IMR-90 (cell line): ENCODE data around the gene TFE3. TPM values are rescaled to one million over a fixed set of nuclear protein-coding genes. Genes with fewer than 3 reads are reported as not detected.
A peak's percentile ranks its signal among the peaks of the same experiment; 100 is the strongest.

Experiments used
- ATAC-seq: fragments of 200-7000 bp; cut with Tn5 transposase; 2 replicates; pipeline ENCODE4 v1.9.1; 2020; ENCODE audit warnings: low read depth, mild to moderate bottlenecking, moderate library complexity
- Bru-seq: library from RNA; stranded (reverse); fragments of 400-500 nt; gene quantifications from one replicate; lab custom pipeline; 2021; lab: Mats Ljungman, UMichigan
- BruChase-seq, 2 experiments: library from RNA; stranded (reverse); fragments of 400-500 nt; gene quantifications; one replicate each; lab custom pipeline; 2021; lab: Mats Ljungman, UMichigan
- BruUV-seq: library from RNA; stranded (reverse); fragments of 400-500 nt; replicated peaks from 2 replicates; lab custom pipeline; 2021; lab: Mats Ljungman, UMichigan
- CTCF ChIA-PET: fragments of 300-600 bp; formaldehyde crosslinking; extraction: SDS; loops from one replicate; lab custom pipeline; 2021; ENCODE audit warnings: antibody characterized with exemption; lab: Yijun Ruan, JAX
- POLR2A ChIA-PET: fragments of 300-600 bp; sonication (Branson Sonifier 250); formaldehyde crosslinking; loops from one replicate; lab custom pipeline; 2022; ENCODE audit warnings: antibody characterized with exemption; ENCODE audit not compliant: unreplicated experiment; lab: Charles Lee
- DNase-seq: peaks from one replicate; pipeline ENCODE4 v3.0.0; 2013
- H2AFZ ChIP-seq: replicated peaks from 2 replicates; pipeline ENCODE3; 2013; ENCODE audit warnings: low read length, mild to moderate bottlenecking; ENCODE audit not compliant: poor library complexity
- H2AK5ac ChIP-seq: 2 replicates; pipeline ENCODE4 v1.6.1; 2013; ENCODE audit warnings: low read depth, low read length, inconsistent platforms
- H2AK9ac ChIP-seq: replicated peaks from 2 replicates; pipeline ENCODE3; 2013; ENCODE audit warnings: mild to moderate bottlenecking, low read depth, low read length, moderate library complexity; ENCODE audit not compliant: poor library complexity
- H2BK120ac ChIP-seq: 2 replicates; pipeline ENCODE4 v1.6.1; 2013; ENCODE audit warnings: low read depth, low read length, inconsistent platforms
- H2BK15ac ChIP-seq: 3 replicates; pipeline ENCODE4 v1.6.1; 2013; ENCODE audit warnings: low read depth, low read length, inconsistent platforms
- H2BK20ac ChIP-seq: 2 replicates; pipeline ENCODE4 v1.6.1; 2013; ENCODE audit warnings: low read depth, mild to moderate bottlenecking, inconsistent platforms, low read length, moderate library complexity
- H2BK5ac ChIP-seq: 2 replicates; pipeline ENCODE4 v1.6.1; 2013; ENCODE audit warnings: mild to moderate bottlenecking, low read depth, low read length, inconsistent platforms; ENCODE audit not compliant: poor library complexity, severe bottlenecking
- H3K14ac ChIP-seq: replicated peaks from 2 replicates; pipeline ENCODE4 v1.6.1; 2013; ENCODE audit warnings: low read depth, low read length, inconsistent platforms
- H3K18ac ChIP-seq: 2 replicates; pipeline ENCODE4 v1.6.1; 2013; ENCODE audit warnings: low read depth, low read length, control low read depth
- H3K23ac ChIP-seq: 2 replicates; pipeline ENCODE4 v1.6.1; 2013; ENCODE audit warnings: low read depth, low read length, inconsistent platforms
- H3K27ac ChIP-seq: 2 replicates; pipeline ENCODE4 v1.5.1; 2013; ENCODE audit warnings: mild to moderate bottlenecking, control low read depth, low read length; ENCODE audit not compliant: insufficient read depth
- H3K27me3 ChIP-seq: 2 replicates; pipeline ENCODE4 v1.6.1; 2013; ENCODE audit warnings: low read length; ENCODE audit not compliant: control insufficient read depth, insufficient read depth
- H3K36me3 ChIP-seq: 2 replicates; pipeline ENCODE4 v1.6.1; 2013; ENCODE audit warnings: low read length, mixed read lengths; ENCODE audit not compliant: control insufficient read depth, insufficient read depth
- H3K4ac ChIP-seq: 2 replicates; pipeline ENCODE4 v1.6.1; 2013; ENCODE audit warnings: low read depth, low read length, inconsistent platforms
- H3K4me1 ChIP-seq: 2 replicates; pipeline ENCODE4 v1.6.1; 2013; ENCODE audit warnings: low read length, mixed read lengths; ENCODE audit not compliant: control insufficient read depth, insufficient read depth
- H3K4me2 ChIP-seq: 2 replicates; pipeline ENCODE4 v1.6.1; 2013; ENCODE audit warnings: low read depth, mild to moderate bottlenecking, control low read depth, low read length, moderate library complexity
- H3K4me3 ChIP-seq: 2 replicates; pipeline ENCODE4 v1.5.1; 2013; ENCODE audit warnings: low read depth, mild to moderate bottlenecking, control low read depth, low read length, moderate library complexity; ENCODE audit not compliant: insufficient read depth
- H3K56ac ChIP-seq: 2 replicates; pipeline ENCODE4 v1.6.1; 2013; ENCODE audit warnings: low read length, inconsistent platforms; ENCODE audit not compliant: insufficient read depth; ENCODE audit errors: extremely low read depth
- H3K79me1 ChIP-seq, 2 experiments: 2 replicates each; pipeline ENCODE4 v1.6.1; 2013; ENCODE audit warnings: low read length in 2 of 2, inconsistent platforms in 1 of 2, low read depth in 1 of 2
- H3K9ac ChIP-seq: 2 replicates; pipeline ENCODE4 v1.6.1; 2013; ENCODE audit warnings: low read depth, low read length, control low read depth
- H3K9me1 ChIP-seq: 2 replicates; pipeline ENCODE4 v1.6.1; 2013; ENCODE audit warnings: low read length, inconsistent platforms; ENCODE audit not compliant: insufficient read depth
- H3K9me3 ChIP-seq: 2 replicates; pipeline ENCODE4 v1.6.1; 2013; ENCODE audit warnings: low read length; ENCODE audit not compliant: control insufficient read depth, insufficient read depth
- H4K20me1 ChIP-seq: 2 replicates; pipeline ENCODE4 v1.6.1; 2013; ENCODE audit warnings: low read length, inconsistent platforms; ENCODE audit not compliant: insufficient read depth
- H4K5ac ChIP-seq: 2 replicates; pipeline ENCODE4 v1.6.1; 2013; ENCODE audit warnings: mild to moderate bottlenecking, low read depth, low read length, control low read depth
- H4K8ac ChIP-seq, 2 experiments: 2 replicates each; pipeline ENCODE4 v1.6.1; 2013; ENCODE audit warnings: low read depth in 2 of 2, low read length in 2 of 2, control low read depth in 1 of 2, inconsistent platforms in 1 of 2
- H4K91ac ChIP-seq: 2 replicates; pipeline ENCODE4 v1.6.1; 2013; ENCODE audit warnings: low read depth, low read length, inconsistent platforms; ENCODE audit not compliant: insufficient read depth
- CEBPB ChIP-seq: IDR thresholded peaks from 2 replicates; pipeline ENCODE4 v1.6.1; 2012; ENCODE audit warnings: low read depth, low read length, improper control_type of control experiment
- FOS ChIP-seq: fragments of 150-350 bp; IDR thresholded peaks from 2 replicates; pipeline ENCODE4 v1.6.1; 2016; ENCODE audit warnings: low read depth, low read length
- MAZ ChIP-seq: IDR thresholded peaks from 2 replicates; pipeline ENCODE4 v1.6.1; 2012; ENCODE audit warnings: low read depth, mild to moderate bottlenecking, low read length, improper control_type of control experiment, moderate library complexity, borderline replicate concordance
- MXI1 ChIP-seq: IDR thresholded peaks from 2 replicates; pipeline ENCODE4 v1.6.1; 2012; ENCODE audit warnings: low read depth, mild to moderate bottlenecking, low read length, moderate library complexity, borderline replicate concordance
- NFE2L2 ChIP-seq: fragments of 150-350 bp; IDR thresholded peaks from 2 replicates; pipeline ENCODE4 v1.6.1; 2016; ENCODE audit warnings: low read depth, mild to moderate bottlenecking, low read length
- POLR2A ChIP-seq: IDR thresholded peaks from 2 replicates; pipeline ENCODE4 v1.6.1; 2012; ENCODE audit warnings: mild to moderate bottlenecking, low read depth, low read length
- RAD21 ChIP-seq: IDR thresholded peaks from 2 replicates; pipeline ENCODE4 v1.6.1; 2012; ENCODE audit warnings: low read length, improper control_type of control experiment
- RCOR1 ChIP-seq: IDR thresholded peaks from 2 replicates; pipeline ENCODE4 v1.6.1; 2012; ENCODE audit warnings: mild to moderate bottlenecking, low read length, improper control_type of control experiment; ENCODE audit not compliant: insufficient replicate concordance
- WGBS, 2 experiments: methylation state at CpG; one replicate each; pipeline versions ENCODE4 v1.1.5 to v1.1.7; 2013; ENCODE audit warnings: missing lambda C conversion rate in 2 of 2; ENCODE audit not compliant: insufficient read length in 1 of 2; ENCODE audit errors: extremely low coverage in 2 of 2; 5-methylcytosine and 5-hydroxymethylcytosine counted together
- dilution Hi-C: fragments of 300-500 bp; cut with HindIII; formaldehyde crosslinking; loops from one replicate; pipeline ENCODE4 v1.14.3; 2018; ENCODE audit warnings: low sequenced_read_pairs; ENCODE audit not compliant: unreplicated experiment
- in situ Hi-C: fragments of 300-500 bp; cut with MboI; formaldehyde crosslinking; loops from 3 replicates; pipeline ENCODE4 v1.14.3; 2019; ENCODE audit warnings: low sequenced_read_pairs, inconsistent platforms, mixed read lengths
- intact Hi-C: fragments of 100-400 bp; cut with micrococcal nuclease; formaldehyde crosslinking; loops from 2 replicates; pipeline ENCODE4 v1.10.0; 2022
- long read RNA-seq: library from polyadenylated mRNA; unstranded; transcript quantifications from one replicate; pipeline ENCODE4 v2.0.0, GENCODE V29; 2021; ENCODE audit not compliant: unreplicated experiment
- polyA plus RNA-seq, 3 experiments: library from polyadenylated mRNA; depleted of rRNA; stranded (reverse); fragments of >200 nt; gene quantifications; 2 replicates each; pipeline ENCODE4 v1.2.3, GENCODE V29; 2012; ENCODE audit warnings: low replicate concordance in 1 of 3
- total RNA-seq: library from RNA; depleted of rRNA; stranded (reverse); fragments of >200 nt; gene quantifications from 2 replicates; pipeline ENCODE4 v1.2.3, GENCODE V29; 2012; rRNA removed
- TF ChIP-seq, protein P1 (sequence below): conservative IDR thresholded peaks from 2 replicates; pipeline ENCODE4 v1.5.1; 2012; ENCODE audit warnings: mild to moderate bottlenecking, low read depth, low read length, improper control_type of control experiment
- TF ChIP-seq, protein P2 (sequence below): fragments of 150-350 bp; IDR thresholded peaks from 2 replicates; pipeline ENCODE4 v1.6.1; 2016; ENCODE audit warnings: low read depth, mild to moderate bottlenecking, low read length, moderate library complexity, borderline replicate concordance

The TFE3 gene
- 23.9 and 24.4 TPM in 2 replicates for total RNA-seq
- 40.5 and 43.6 TPM in 2 replicates for polyA plus RNA-seq (2012; rRNA removed)
- polyA plus RNA-seq (2012; cell fraction: cytosol; rRNA removed): 33.3 and 43.9 TPM in 2 replicates
- 41.0 and 57.8 TPM in 2 replicates for polyA plus RNA-seq (2012; cell fraction: nucleus; rRNA removed; ENCODE audit: low replicate concordance)
- percentile 90 among the genes with signal in this experiment for Bru-seq, nascent RNA
- BruChase-seq, experiment 1, labeled RNA remaining after a 6-hour chase: percentile 95 among the genes with signal in this experiment
- BruChase-seq, experiment 2, labeled RNA remaining after a 2-hour chase: percentile 90 among the genes with signal in this experiment
- long read RNA-seq, transcript TFE3-201 (10 exons, 3,415 nt): major isoform, 46 of 160 reads
- long read RNA-seq, transcript TFE3-204 (10 exons, 3,279 nt): minor isoform, 41 of 160 reads
- long read RNA-seq, partial matches to known transcripts: 30 of 160 reads
- long read RNA-seq, other reads (novel, unspliced or antisense): 42 of 160 reads

GRCh38 chrX:49043220-49043986 lies at the start of gene TFE3:
Gene TFE3, minus strand, starts transcription at chrX:49043357. Its CDS starts 131 bp downstream, at chrX:49043226.
- ATAC-seq (peak; percentile 83), DNase-seq (peak; percentile 98)
- in situ Hi-C loops: no loop called here
- H3K27me3 ChIP-seq: no peaks in the 10 kb centered on the region
- H4K20me1 ChIP-seq: no peaks in the 10 kb centered on the region
- H2BK5ac ChIP-seq: peak within 1 kb of the TSS; percentile 96
- ChIA-PET POLR2A (interaction anchor here (0.6 to 0.7 kb wide), 2 partner anchors 17 to 85 kb away, joined by 3 to 13 read pairs; no protein-coding TSS in a partner anchor), CTCF (interaction anchor here (0.6 to 0.7 kb wide), 3 partner anchors 60 to 127 kb away, joined by 3 to 5 read pairs (median 3); no protein-coding TSS in a partner anchor)
- no peaks in the 10 kb centered on the region for H3K9me3 ChIP-seq
- peak within 1 kb of the TSS; percentile 82 for H4K5ac ChIP-seq
- H3K56ac ChIP-seq: peak within 1 kb of the TSS; percentile 99
- peaks cover 16% of the 10 kb centered on the region for H3K36me3 ChIP-seq
- H2BK20ac ChIP-seq: peak within 1 kb of the TSS; percentile 36
- dilution Hi-C loops: no loop called here
- H2AK9ac ChIP-seq: peak within 1 kb of the TSS; percentile 99
- H3K27ac ChIP-seq: peak within 1 kb of the TSS; percentile 98
- 30% methylated on average over 23 of the region's 67 CpGs; no CpG with 5 or more reads in 1 of the 2 experiments for WGBS, 2 experiments
- peak within 1 kb of the TSS; percentile 66; the same call in 2 of the 3 replicates for H2BK15ac ChIP-seq
- H3K4ac ChIP-seq: peak within 1 kb of the TSS; percentile 100
- H3K23ac ChIP-seq: peak within 1 kb of the TSS; percentile 100
- H3K18ac ChIP-seq: peak within 1 kb of the TSS; percentile 77
- BruUV-seq: no TSS peak
- H3K4me2 ChIP-seq: peak within 1 kb of the TSS; percentile 94
- peak within 1 kb of the TSS; percentile 95 for H2BK120ac ChIP-seq
- H4K91ac ChIP-seq: peak within 1 kb of the TSS; percentile 98
- peak within 1 kb of the TSS; percentile 96 for H3K14ac ChIP-seq
- H4K8ac ChIP-seq: peak within 1 kb of the TSS; percentile 84 to 93
- peak within 1 kb of the TSS; percentile 82 for H2AFZ ChIP-seq
- peaks cover 0 to 16% of the 10 kb centered on the region in 2 experiments; a peak in 2 of 4 replicates for H3K79me1 ChIP-seq
- H3K9me1 ChIP-seq: no peaks in the 10 kb centered on the region
- H3K4me3 ChIP-seq: peak within 1 kb of the TSS; percentile 60
- intact Hi-C loops: loop anchor here (1.0 to 5.0 kb wide), 6 partner anchors 31 to 126 kb away; partner anchors contain the start of genes GRIPAP1, PIM2 and PRAF2
- peak within 1 kb of the TSS; percentile 95 for H2AK5ac ChIP-seq
- peak within 1 kb of the TSS; percentile 90 for H3K9ac ChIP-seq
- H3K4me1 ChIP-seq: peaks cover 12% of the 10 kb centered on the region
- TF ChIP-seq MXI1 (no peak; the same call in 1 of the 2 replicates), MAZ (peak; percentile 58; the same call in 1 of the 2 replicates), NFE2L2 (no peak), RCOR1 (no peak), FOS (peak; percentile 61), CEBPB (peak; percentile 43; the same call in 1 of the 2 replicates), RAD21 (peak; percentile 69), POLR2A (peak; percentile 65; the same call in 1 of the 2 replicates)
- TF ChIP-seq, protein P1, sequence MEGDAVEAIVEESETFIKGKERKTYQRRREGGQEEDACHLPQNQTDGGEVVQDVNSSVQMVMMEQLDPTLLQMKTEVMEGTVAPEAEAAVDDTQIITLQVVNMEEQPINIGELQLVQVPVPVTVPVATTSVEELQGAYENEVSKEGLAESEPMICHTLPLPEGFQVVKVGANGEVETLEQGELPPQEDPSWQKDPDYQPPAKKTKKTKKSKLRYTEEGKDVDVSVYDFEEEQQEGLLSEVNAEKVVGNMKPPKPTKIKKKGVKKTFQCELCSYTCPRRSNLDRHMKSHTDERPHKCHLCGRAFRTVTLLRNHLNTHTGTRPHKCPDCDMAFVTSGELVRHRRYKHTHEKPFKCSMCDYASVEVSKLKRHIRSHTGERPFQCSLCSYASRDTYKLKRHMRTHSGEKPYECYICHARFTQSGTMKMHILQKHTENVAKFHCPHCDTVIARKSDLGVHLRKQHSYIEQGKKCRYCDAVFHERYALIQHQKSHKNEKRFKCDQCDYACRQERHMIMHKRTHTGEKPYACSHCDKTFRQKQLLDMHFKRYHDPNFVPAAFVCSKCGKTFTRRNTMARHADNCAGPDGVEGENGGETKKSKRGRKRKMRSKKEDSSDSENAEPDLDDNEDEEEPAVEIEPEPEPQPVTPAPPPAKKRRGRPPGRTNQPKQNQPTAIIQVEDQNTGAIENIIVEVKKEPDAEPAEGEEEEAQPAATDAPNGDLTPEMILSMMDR: peak; percentile 76
- TF ChIP-seq, protein P2, sequence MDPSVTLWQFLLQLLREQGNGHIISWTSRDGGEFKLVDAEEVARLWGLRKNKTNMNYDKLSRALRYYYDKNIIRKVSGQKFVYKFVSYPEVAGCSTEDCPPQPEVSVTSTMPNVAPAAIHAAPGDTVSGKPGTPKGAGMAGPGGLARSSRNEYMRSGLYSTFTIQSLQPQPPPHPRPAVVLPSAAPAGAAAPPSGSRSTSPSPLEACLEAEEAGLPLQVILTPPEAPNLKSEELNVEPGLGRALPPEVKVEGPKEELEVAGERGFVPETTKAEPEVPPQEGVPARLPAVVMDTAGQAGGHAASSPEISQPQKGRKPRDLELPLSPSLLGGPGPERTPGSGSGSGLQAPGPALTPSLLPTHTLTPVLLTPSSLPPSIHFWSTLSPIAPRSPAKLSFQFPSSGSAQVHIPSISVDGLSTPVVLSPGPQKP: no peak
